Lower lobe of right lung (tissue), 2 donors: ENCODE measurements around the gene ADAD2. TPM values are rescaled to one million over a fixed set of nuclear protein-coding genes. Genes with fewer than 3 reads are reported as not detected.

Source experiments
- ATAC-seq, 2 donors: fragments of 200-7000 bp; cut with Tn5 transposase; one replicate each; pipeline ENCODE4 v1.9.1; 2020 to 2022; ENCODE audit warnings: mild to moderate bottlenecking in 2 of 2, moderate library complexity in 2 of 2
- DNase-seq: peaks from one replicate; pipeline ENCODE4 v3.0.0-alpha.2; 2020
- H3K27ac ChIP-seq: fragments of 200-600 bp; one replicate; pipeline ENCODE4 v1.8.0; 2022
- H3K27me3 ChIP-seq: fragments of 200-600 bp; one replicate; pipeline ENCODE4 v1.8.0; 2022; ENCODE audit warnings: low read depth
- H3K36me3 ChIP-seq: fragments of 200-600 bp; one replicate; pipeline ENCODE4 v1.8.0; 2022; ENCODE audit warnings: mild to moderate bottlenecking
- H3K4me1 ChIP-seq: fragments of 200-600 bp; one replicate; pipeline ENCODE4 v1.8.0; 2022
- H3K4me3 ChIP-seq: fragments of 200-600 bp; one replicate; pipeline ENCODE4 v1.8.0; 2022; ENCODE audit warnings: mild to moderate bottlenecking
- H3K9me3 ChIP-seq: fragments of 200-600 bp; one replicate; pipeline ENCODE4 v1.8.0; 2022
- intact Hi-C: fragments of 100-400 bp; cut with DNase I; formaldehyde crosslinking; loops from one replicate; pipeline ENCODE4 v1.11.0; 2022
- total RNA-seq: library from RNA; stranded (reverse); fragmentation: NEBNext Ultra II Directional; extraction: Animal tissue kit (Norgen Biotek cat#: 25700); gene quantifications from one replicate; pipeline ENCODE4 v1.2.1, GENCODE V29; 2021
- TF ChIP-seq, protein P1 (sequence below): fragments of 200-600 bp; IDR thresholded peaks from one replicate; pipeline ENCODE4 v1.8.0; 2022; ENCODE audit warnings: antibody characterized with exemption, mild to moderate bottlenecking
- donor health status: DM: no; HTN: yes; CAD: no; lungs with severe emphysema.

The ADAD2 gene
- total RNA-seq, 1 donor from 2014 or later = not detected

GRCh38 chr16:84184775-84185174, 6.2 kb upstream of the ADAD2 start:
- peaks cover 36% of the 10 kb centered on the region for H3K4me1 ChIP-seq
- intact Hi-C loops = no loop called here
- TF ChIP-seq, protein P1, sequence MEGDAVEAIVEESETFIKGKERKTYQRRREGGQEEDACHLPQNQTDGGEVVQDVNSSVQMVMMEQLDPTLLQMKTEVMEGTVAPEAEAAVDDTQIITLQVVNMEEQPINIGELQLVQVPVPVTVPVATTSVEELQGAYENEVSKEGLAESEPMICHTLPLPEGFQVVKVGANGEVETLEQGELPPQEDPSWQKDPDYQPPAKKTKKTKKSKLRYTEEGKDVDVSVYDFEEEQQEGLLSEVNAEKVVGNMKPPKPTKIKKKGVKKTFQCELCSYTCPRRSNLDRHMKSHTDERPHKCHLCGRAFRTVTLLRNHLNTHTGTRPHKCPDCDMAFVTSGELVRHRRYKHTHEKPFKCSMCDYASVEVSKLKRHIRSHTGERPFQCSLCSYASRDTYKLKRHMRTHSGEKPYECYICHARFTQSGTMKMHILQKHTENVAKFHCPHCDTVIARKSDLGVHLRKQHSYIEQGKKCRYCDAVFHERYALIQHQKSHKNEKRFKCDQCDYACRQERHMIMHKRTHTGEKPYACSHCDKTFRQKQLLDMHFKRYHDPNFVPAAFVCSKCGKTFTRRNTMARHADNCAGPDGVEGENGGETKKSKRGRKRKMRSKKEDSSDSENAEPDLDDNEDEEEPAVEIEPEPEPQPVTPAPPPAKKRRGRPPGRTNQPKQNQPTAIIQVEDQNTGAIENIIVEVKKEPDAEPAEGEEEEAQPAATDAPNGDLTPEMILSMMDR = no peak
- DNase-seq (no peak), ATAC-seq (no peak)
- no peaks in the 10 kb centered on the region for H3K9me3 ChIP-seq
- peak overlapping the region; percentile 93 for H3K4me3 ChIP-seq
- no peaks in the 10 kb centered on the region for H3K27me3 ChIP-seq
- H3K36me3 ChIP-seq = peaks cover 40% of the 10 kb centered on the region
- H3K27ac ChIP-seq = peak overlapping the region; percentile 85

DNA sequence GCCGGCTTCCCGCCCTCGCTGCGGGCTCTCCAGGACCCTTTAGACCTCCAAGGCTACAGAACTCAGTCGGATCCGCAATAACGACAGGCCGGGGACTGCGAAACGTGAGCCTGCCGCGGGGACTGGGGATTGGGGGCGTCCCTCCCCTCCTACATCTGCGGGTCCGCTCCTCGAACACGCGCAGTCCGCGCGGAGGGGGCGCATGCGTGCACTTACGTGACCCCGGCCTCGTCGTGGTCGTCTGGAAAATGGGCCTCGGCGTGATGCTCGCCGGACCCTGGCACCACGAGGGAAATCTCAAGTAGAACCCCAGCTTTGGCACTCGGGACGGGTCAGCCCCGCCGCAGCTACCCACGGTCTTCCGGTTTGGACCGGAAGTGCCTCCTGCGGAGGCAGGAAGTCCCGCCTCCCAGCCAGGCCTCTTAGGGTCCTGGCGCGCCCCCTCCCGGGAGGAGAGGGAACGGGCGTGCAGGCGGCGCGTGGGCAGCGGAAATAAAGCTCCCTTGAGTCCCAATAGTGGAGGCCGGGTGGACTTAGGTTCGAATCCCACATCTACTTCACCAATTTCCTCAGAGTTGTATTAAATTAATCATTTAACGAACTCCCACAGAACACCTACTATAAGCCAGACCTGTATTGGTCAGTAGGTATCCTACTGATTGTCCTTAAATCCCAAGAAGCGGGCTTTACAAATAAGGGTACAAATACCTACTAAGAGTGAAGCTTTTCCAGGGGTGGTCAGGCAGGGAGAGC, 4.1 kb upstream of the ADAD2 start, which contains the start of gene TAF1C:
TAF1C (minus strand) TSS at position 373 of the 753 bp plus-strand sequence. CDS start 2,069 bp downstream, outside the sequence.
- Histone ChIP-seq H3K4me3 (peak within 1 kb of the TSS; percentile 93), H3K27me3 (no peaks in the 10 kb centered on the region), H3K27ac (peak within 1 kb of the TSS; percentile 85), H3K4me1 (peaks cover 36% of the 10 kb centered on the region), H3K9me3 (no peaks in the 10 kb centered on the region), H3K36me3 (peaks cover 19% of the 10 kb centered on the region)
- intact Hi-C loops = no loop called here
- TF ChIP-seq, protein P1 = peak; percentile 92
- DNase-seq (peak; percentile 96), ATAC-seq (peak; percentile 97 to 98)

GRCh38 chr16:84191466-84191865, 509 bp downstream of the ADAD2 start:
- Histone ChIP-seq H3K36me3 (no peaks in the 10 kb centered on the region), H3K27ac (no peak overlapping the region), H3K4me1 (peaks cover 4% of the 10 kb centered on the region), H3K4me3 (no peak overlapping the region), H3K27me3 (peaks cover 15% of the 10 kb centered on the region), H3K9me3 (no peaks in the 10 kb centered on the region)
- DNase-seq (no peak), ATAC-seq (no peak)
- TF ChIP-seq, protein P1 = no peak
- intact Hi-C loops = no loop called here

GRCh38 chr16:84193480-84193879, 2.5 kb downstream of the ADAD2 start:
- no peaks in the 10 kb centered on the region for H3K4me1 ChIP-seq
- DNase-seq = no peak
- no peaks in the 10 kb centered on the region for H3K9me3 ChIP-seq
- peaks cover 15% of the 10 kb centered on the region for H3K27me3 ChIP-seq
- no peaks in the 10 kb centered on the region for H3K36me3 ChIP-seq
- no peak overlapping the region for H3K27ac ChIP-seq
- ATAC-seq = no peak
- intact Hi-C loops = no loop called here
- no peak overlapping the region for H3K4me3 ChIP-seq
- TF ChIP-seq, protein P1 = no peak

GRCh38 chr16:84194018-84194417, 3.1 kb downstream of the ADAD2 start:
- peaks cover 15% of the 10 kb centered on the region for H3K27me3 ChIP-seq
- H3K36me3 ChIP-seq = no peaks in the 10 kb centered on the region
- no peak for DNase-seq
- intact Hi-C loops = no loop called here
- ATAC-seq = no peak
- TF ChIP-seq, protein P1 = no peak
- H3K4me3 ChIP-seq = no peak overlapping the region
- no peak overlapping the region for H3K27ac ChIP-seq
- H3K4me1 ChIP-seq = no peaks in the 10 kb centered on the region
- H3K9me3 ChIP-seq = no peaks in the 10 kb centered on the region
